GM23338 (cell line): ENCODE data around the gene COL25A1.

Source experiments
- CREB1 ChIP-seq: fragments of 250-450 bp; sonication (Bioruptor Pico); IDR thresholded peaks from 2 replicates; pipeline ENCODE4 v1.5.0; 2020; ENCODE audit warnings: low read depth, mild to moderate bottlenecking, moderate library complexity
- EZH2 ChIP-seq: fragments of 200-600 bp; sonication (generic); IDR thresholded peaks from one replicate; pipeline ENCODE4 v1.8.0; 2017; ENCODE audit warnings: antibody characterized with exemption, mild to moderate bottlenecking, low read depth; ENCODE audit not compliant: unreplicated experiment
- EZH2phosphoT487 ChIP-seq: fragments of 200-600 bp; sonication (generic); IDR thresholded peaks from one replicate; pipeline ENCODE4 v1.8.1; 2018; ENCODE audit warnings: antibody characterized with exemption; ENCODE audit not compliant: unreplicated experiment
- JUNB ChIP-seq: IDR thresholded peaks from one replicate; pipeline ENCODE4 v1.6.1; 2016; ENCODE audit warnings: antibody characterized with exemption; ENCODE audit not compliant: unreplicated experiment
- POLR2AphosphoS5 ChIP-seq: IDR thresholded peaks from 2 replicates; pipeline ENCODE4 v1.6.1; 2016; ENCODE audit warnings: antibody characterized with exemption, low read depth
- ZNF114 ChIP-seq: fragments of 250-450 bp; sonication (Bioruptor Pico); IDR thresholded peaks from 2 replicates; pipeline ENCODE4 v1.5.0; 2020; ENCODE audit warnings: mild to moderate bottlenecking, moderate library complexity
- TF ChIP-seq, protein P1 (sequence below), 2 experiments: fragments of 200-600 bp in 1 of 2; sonication (generic) in 1 of 2; conservative IDR thresholded peaks; 2 replicates each; pipeline versions ENCODE4 v1.5.1 to v1.6.1; 2016 to 2017; ENCODE audit warnings: antibody characterized with exemption in 2 of 2, low read depth in 2 of 2, mild to moderate bottlenecking in 2 of 2, moderate library complexity in 1 of 2
- TF ChIP-seq, protein P2 (sequence below): IDR thresholded peaks from one replicate; pipeline ENCODE4 v1.6.1; 2018; ENCODE audit warnings: antibody characterized with exemption; ENCODE audit not compliant: unreplicated experiment

DNA sequence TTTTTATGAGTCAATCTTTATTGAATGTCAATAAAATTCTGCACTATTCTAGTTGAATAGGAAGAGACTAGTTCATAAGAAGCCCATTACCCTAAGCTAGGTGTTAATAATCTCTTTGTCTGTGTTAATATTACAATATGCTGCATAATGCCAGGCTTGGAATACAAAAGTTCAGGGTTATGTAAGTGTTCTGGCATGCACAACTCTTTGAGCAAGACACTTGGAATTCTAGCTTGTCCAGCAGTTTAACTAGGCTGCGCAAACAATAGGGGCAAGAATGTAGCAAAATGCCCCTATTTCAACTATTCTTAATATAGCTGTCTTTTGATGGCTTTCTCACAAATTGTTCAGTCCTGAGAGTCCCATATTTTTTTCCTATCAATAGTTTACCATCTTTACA is 508.3 kb downstream of the COL25A1 start:
- TF ChIP-seq CREB1 (CRISPR knock-in tag) (no peak), POLR2AphosphoS5 (no peak), EZH2 (no peak), ZNF114 (no peak), JUNB (no peak), EZH2phosphoT487 (no peak)
- TF ChIP-seq, protein P1, sequence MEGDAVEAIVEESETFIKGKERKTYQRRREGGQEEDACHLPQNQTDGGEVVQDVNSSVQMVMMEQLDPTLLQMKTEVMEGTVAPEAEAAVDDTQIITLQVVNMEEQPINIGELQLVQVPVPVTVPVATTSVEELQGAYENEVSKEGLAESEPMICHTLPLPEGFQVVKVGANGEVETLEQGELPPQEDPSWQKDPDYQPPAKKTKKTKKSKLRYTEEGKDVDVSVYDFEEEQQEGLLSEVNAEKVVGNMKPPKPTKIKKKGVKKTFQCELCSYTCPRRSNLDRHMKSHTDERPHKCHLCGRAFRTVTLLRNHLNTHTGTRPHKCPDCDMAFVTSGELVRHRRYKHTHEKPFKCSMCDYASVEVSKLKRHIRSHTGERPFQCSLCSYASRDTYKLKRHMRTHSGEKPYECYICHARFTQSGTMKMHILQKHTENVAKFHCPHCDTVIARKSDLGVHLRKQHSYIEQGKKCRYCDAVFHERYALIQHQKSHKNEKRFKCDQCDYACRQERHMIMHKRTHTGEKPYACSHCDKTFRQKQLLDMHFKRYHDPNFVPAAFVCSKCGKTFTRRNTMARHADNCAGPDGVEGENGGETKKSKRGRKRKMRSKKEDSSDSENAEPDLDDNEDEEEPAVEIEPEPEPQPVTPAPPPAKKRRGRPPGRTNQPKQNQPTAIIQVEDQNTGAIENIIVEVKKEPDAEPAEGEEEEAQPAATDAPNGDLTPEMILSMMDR (conservative IDR thresholded peaks at IDR 0.05; ENCODE audit: low read depth in 2 of 2), result no peak
- TF ChIP-seq, protein P2, sequence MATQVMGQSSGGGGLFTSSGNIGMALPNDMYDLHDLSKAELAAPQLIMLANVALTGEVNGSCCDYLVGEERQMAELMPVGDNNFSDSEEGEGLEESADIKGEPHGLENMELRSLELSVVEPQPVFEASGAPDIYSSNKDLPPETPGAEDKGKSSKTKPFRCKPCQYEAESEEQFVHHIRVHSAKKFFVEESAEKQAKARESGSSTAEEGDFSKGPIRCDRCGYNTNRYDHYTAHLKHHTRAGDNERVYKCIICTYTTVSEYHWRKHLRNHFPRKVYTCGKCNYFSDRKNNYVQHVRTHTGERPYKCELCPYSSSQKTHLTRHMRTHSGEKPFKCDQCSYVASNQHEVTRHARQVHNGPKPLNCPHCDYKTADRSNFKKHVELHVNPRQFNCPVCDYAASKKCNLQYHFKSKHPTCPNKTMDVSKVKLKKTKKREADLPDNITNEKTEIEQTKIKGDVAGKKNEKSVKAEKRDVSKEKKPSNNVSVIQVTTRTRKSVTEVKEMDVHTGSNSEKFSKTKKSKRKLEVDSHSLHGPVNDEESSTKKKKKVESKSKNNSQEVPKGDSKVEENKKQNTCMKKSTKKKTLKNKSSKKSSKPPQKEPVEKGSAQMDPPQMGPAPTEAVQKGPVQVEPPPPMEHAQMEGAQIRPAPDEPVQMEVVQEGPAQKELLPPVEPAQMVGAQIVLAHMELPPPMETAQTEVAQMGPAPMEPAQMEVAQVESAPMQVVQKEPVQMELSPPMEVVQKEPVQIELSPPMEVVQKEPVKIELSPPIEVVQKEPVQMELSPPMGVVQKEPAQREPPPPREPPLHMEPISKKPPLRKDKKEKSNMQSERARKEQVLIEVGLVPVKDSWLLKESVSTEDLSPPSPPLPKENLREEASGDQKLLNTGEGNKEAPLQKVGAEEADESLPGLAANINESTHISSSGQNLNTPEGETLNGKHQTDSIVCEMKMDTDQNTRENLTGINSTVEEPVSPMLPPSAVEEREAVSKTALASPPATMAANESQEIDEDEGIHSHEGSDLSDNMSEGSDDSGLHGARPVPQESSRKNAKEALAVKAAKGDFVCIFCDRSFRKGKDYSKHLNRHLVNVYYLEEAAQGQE, result no peak
